ENCODE data around the gene RAB30. TPM values are rescaled to one million over a fixed set of nuclear protein-coding genes. Genes with fewer than 3 reads are reported as not detected.
A peak's percentile ranks its signal among the peaks of the same experiment; 100 is the strongest.

Gene RAB30
- total and polyA plus RNA-seq, 2 experiments from 2014 or later: 2.5 to 10.2 TPM

- no peak overlapping the region for H3K4me3 ChIP-seq
- H2AFZ ChIP-seq: no peak overlapping the region
- WGBS (ENCODE audit: low lambda C conversion rate, missing lambda C conversion rate): 51% methylated on average over 3 of the region's 3 CpGs
- no peaks in the 10 kb centered on the region for H3K27me3 ChIP-seq
- no peak overlapping the region for H3K27ac ChIP-seq
- no peaks in the 10 kb centered on the region for H3K9me3 ChIP-seq (ENCODE audit: low read depth)
- TF ChIP-seq, protein P1, sequence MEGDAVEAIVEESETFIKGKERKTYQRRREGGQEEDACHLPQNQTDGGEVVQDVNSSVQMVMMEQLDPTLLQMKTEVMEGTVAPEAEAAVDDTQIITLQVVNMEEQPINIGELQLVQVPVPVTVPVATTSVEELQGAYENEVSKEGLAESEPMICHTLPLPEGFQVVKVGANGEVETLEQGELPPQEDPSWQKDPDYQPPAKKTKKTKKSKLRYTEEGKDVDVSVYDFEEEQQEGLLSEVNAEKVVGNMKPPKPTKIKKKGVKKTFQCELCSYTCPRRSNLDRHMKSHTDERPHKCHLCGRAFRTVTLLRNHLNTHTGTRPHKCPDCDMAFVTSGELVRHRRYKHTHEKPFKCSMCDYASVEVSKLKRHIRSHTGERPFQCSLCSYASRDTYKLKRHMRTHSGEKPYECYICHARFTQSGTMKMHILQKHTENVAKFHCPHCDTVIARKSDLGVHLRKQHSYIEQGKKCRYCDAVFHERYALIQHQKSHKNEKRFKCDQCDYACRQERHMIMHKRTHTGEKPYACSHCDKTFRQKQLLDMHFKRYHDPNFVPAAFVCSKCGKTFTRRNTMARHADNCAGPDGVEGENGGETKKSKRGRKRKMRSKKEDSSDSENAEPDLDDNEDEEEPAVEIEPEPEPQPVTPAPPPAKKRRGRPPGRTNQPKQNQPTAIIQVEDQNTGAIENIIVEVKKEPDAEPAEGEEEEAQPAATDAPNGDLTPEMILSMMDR (IDR thresholded peaks at IDR 0.05; ENCODE audit: poor library complexity): no peak
- TF ChIP-seq EZH2phosphoT487 (IDR thresholded peaks at IDR 0.05; ENCODE audit: low read depth, severe bottlenecking, unreplicated experiment): no peak
- TF ChIP-seq EZH2 (IDR thresholded peaks at IDR 0.05; ENCODE audit: borderline replicate concordance): no peak
- H3K4me1 ChIP-seq (ENCODE audit: insufficient read depth): peaks cover 14% of the 10 kb centered on the region
- no peaks in the 10 kb centered on the region for H3K36me3 ChIP-seq (replicated peaks; ENCODE audit: insufficient read depth, low read depth)
- no peak overlapping the region for H3K4me2 ChIP-seq
- H3K9me2 ChIP-seq (replicated peaks; ENCODE audit: insufficient read depth): no peaks in the 10 kb centered on the region
- no peak for DNase-seq (ENCODE audit: low spot score)
- no peaks in the 10 kb centered on the region for H4K20me1 ChIP-seq (ENCODE audit: insufficient read depth, poor library complexity, severe bottlenecking)
- no peaks in the 10 kb centered on the region for H3K79me2 ChIP-seq
These were observed 25.9 kb upstream of the RAB30 start for GRCh38 chr11:83097429-83098075.

GRCh38 chr11:83093634-83094033, 21.9 kb upstream of the RAB30 start:
- H3K27me3 ChIP-seq: no peaks in the 10 kb centered on the region

GRCh38 chr11:83092488-83093384, 21.0 kb upstream of the RAB30 start:
- WGBS (ENCODE audit: low lambda C conversion rate, missing lambda C conversion rate): 16% methylated on average over 2 of the region's 2 CpGs
- TF ChIP-seq, protein P1 (IDR thresholded peaks at IDR 0.05; ENCODE audit: poor library complexity): no peak
- TF ChIP-seq EZH2phosphoT487 (IDR thresholded peaks at IDR 0.05; ENCODE audit: low read depth, severe bottlenecking, unreplicated experiment) (no peak), EZH2 (IDR thresholded peaks at IDR 0.05; ENCODE audit: borderline replicate concordance) (no peak)
- H3K9me2 ChIP-seq (replicated peaks; ENCODE audit: insufficient read depth): no peaks in the 10 kb centered on the region
- no peaks in the 10 kb centered on the region for H3K36me3 ChIP-seq (replicated peaks; ENCODE audit: insufficient read depth, low read depth)
- peak; percentile 84 for DNase-seq (ENCODE audit: low spot score)
- H4K20me1 ChIP-seq (ENCODE audit: insufficient read depth, poor library complexity, severe bottlenecking): no peaks in the 10 kb centered on the region
- H3K27ac ChIP-seq: peak overlapping the region; percentile 73
- no peak overlapping the region for H2AFZ ChIP-seq
- H3K9me3 ChIP-seq (ENCODE audit: low read depth): no peaks in the 10 kb centered on the region
- no peak overlapping the region for H3K4me3 ChIP-seq
- peak overlapping the region; percentile 30 for H3K4me2 ChIP-seq
- no peaks in the 10 kb centered on the region for H3K79me2 ChIP-seq
- H3K4me1 ChIP-seq (ENCODE audit: insufficient read depth): peaks cover 23% of the 10 kb centered on the region
- H3K27me3 ChIP-seq: no peaks in the 10 kb centered on the region

More at GRCh38 chr11:83093634-83094033, 21.9 kb upstream of the RAB30 start:
- Histone ChIP-seq H3K4me3 (no peak overlapping the region), H3K4me1 (ENCODE audit: insufficient read depth) (peaks cover 23% of the 10 kb centered on the region), H2AFZ (no peak overlapping the region), H3K9me3 (ENCODE audit: low read depth) (no peaks in the 10 kb centered on the region), H4K20me1 (ENCODE audit: insufficient read depth, poor library complexity, severe bottlenecking) (no peaks in the 10 kb centered on the region), H3K4me2 (peak overlapping the region; percentile 15), H3K36me3 (replicated peaks; ENCODE audit: insufficient read depth, low read depth) (no peaks in the 10 kb centered on the region), H3K27ac (peak overlapping the region; percentile 42), H3K79me2 (no peaks in the 10 kb centered on the region), H3K9me2 (replicated peaks; ENCODE audit: insufficient read depth) (no peaks in the 10 kb centered on the region)
- WGBS (ENCODE audit: low lambda C conversion rate, missing lambda C conversion rate): 43% methylated on average over 2 of the region's 2 CpGs
- TF ChIP-seq EZH2 (IDR thresholded peaks at IDR 0.05; ENCODE audit: borderline replicate concordance) (no peak), EZH2phosphoT487 (IDR thresholded peaks at IDR 0.05; ENCODE audit: low read depth, severe bottlenecking, unreplicated experiment) (no peak)
- TF ChIP-seq, protein P1 (IDR thresholded peaks at IDR 0.05; ENCODE audit: poor library complexity): no peak
- DNase-seq (ENCODE audit: low spot score): no peak

All from hepatocyte (in vitro differentiated cells).